H1 (cell line): ENCODE data around the gene NDUFS5.

ENCODE experiments used
- JUN ChIP-seq: IDR thresholded peaks from 2 replicates; pipeline ENCODE4 v1.6.1; 2011; ENCODE audit warnings: low read depth, mild to moderate bottlenecking, improper control_type of control experiment, low read length
- KDM1A ChIP-seq: fragments of 200-600, 300-600 bp; sonication (generic); IDR thresholded peaks from 2 replicates; pipeline ENCODE4 v1.7.1; 2016; ENCODE audit warnings: mild to moderate bottlenecking, low read length, borderline replicate concordance
- NRF1 ChIP-seq: IDR thresholded peaks from 2 replicates; pipeline ENCODE4 v1.6.1; 2011; ENCODE audit warnings: mild to moderate bottlenecking, low read depth, low read length, improper control_type of control experiment
- POLR2A ChIP-seq, 2 experiments: IDR thresholded peaks; 1 replicate in 1 of 2; 2 replicates in 1 of 2; pipeline ENCODE4 v1.6.1; 2011; ENCODE audit warnings: low read depth in 2 of 2, low read length in 2 of 2, mild to moderate bottlenecking in 2 of 2; ENCODE audit errors: control extremely low read depth in 1 of 2
- POLR2AphosphoS5 ChIP-seq: IDR thresholded peaks from 2 replicates; pipeline ENCODE4 v1.6.1; 2011; ENCODE audit warnings: low read depth, low read length
- RFX5 ChIP-seq: IDR thresholded peaks from 2 replicates; pipeline ENCODE4 v1.6.1; 2011; ENCODE audit warnings: low read depth, low read length, improper control_type of control experiment, borderline replicate concordance
- SAP30 ChIP-seq: fragments of 300-600 bp; sonication (generic); IDR thresholded peaks from 2 replicates; pipeline ENCODE4 v1.7.1; 2012; ENCODE audit warnings: low read length, moderate library complexity, mild to moderate bottlenecking, inconsistent platforms; ENCODE audit not compliant: insufficient read depth, insufficient replicate concordance
- SIX5 ChIP-seq: IDR thresholded peaks from 2 replicates; pipeline ENCODE4 v1.6.1; 2011; ENCODE audit warnings: mild to moderate bottlenecking, low read depth, low read length
- YY1 ChIP-seq: IDR thresholded peaks from 2 replicates; pipeline ENCODE4 v1.6.1; 2011; ENCODE audit warnings: low read depth, mild to moderate bottlenecking, low read length
- TF ChIP-seq, protein P1 (sequence below), 3 experiments: IDR thresholded peaks; 1 replicate in 2 of 3; 2 replicates in 1 of 3; pipeline versions ENCODE4 v1.5.1 to v1.6.1; 2011; ENCODE audit warnings: low read length in 3 of 3, mild to moderate bottlenecking in 3 of 3, inconsistent platforms in 2 of 3, low read depth in 1 of 3, moderate library complexity in 1 of 3; ENCODE audit not compliant: insufficient read depth in 1 of 3; ENCODE audit errors: control extremely low read depth in 1 of 3

- no peak for TF ChIP-seq SIX5
- TF ChIP-seq NRF1 = no peak
- TF ChIP-seq JUN = no peak
- no peak for TF ChIP-seq POLR2AphosphoS5
- no peak for TF ChIP-seq RFX5
- TF ChIP-seq POLR2A (IDR thresholded peaks at IDR 0.05; ENCODE audit: control extremely low read depth in 1 of 2, low read depth in 2 of 2, low read length in 2 of 2) = no peak
- no peak for TF ChIP-seq KDM1A
- TF ChIP-seq SAP30 = no peak
- no peak for TF ChIP-seq YY1
- TF ChIP-seq, protein P1, sequence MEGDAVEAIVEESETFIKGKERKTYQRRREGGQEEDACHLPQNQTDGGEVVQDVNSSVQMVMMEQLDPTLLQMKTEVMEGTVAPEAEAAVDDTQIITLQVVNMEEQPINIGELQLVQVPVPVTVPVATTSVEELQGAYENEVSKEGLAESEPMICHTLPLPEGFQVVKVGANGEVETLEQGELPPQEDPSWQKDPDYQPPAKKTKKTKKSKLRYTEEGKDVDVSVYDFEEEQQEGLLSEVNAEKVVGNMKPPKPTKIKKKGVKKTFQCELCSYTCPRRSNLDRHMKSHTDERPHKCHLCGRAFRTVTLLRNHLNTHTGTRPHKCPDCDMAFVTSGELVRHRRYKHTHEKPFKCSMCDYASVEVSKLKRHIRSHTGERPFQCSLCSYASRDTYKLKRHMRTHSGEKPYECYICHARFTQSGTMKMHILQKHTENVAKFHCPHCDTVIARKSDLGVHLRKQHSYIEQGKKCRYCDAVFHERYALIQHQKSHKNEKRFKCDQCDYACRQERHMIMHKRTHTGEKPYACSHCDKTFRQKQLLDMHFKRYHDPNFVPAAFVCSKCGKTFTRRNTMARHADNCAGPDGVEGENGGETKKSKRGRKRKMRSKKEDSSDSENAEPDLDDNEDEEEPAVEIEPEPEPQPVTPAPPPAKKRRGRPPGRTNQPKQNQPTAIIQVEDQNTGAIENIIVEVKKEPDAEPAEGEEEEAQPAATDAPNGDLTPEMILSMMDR (IDR thresholded peaks at IDR 0.05; ENCODE audit: control extremely low read depth in 1 of 3, insufficient read depth in 1 of 3, low read depth in 1 of 3, low read length in 3 of 3) = no peak
Observed at GRCh38 chr1:39021426-39021825, 4.7 kb upstream of the NDUFS5 start.
